HEK293 (cell line): Measurements from ENCODE around the gene ZNF469.

Experiments
- CTCF ChIA-PET: fragments of 350-600 bp; formaldehyde crosslinking; extraction: SDS; loops from one replicate; lab custom pipeline; 2021; ENCODE audit warnings: antibody characterized with exemption; lab: Yijun Ruan, JAX
- POLR2A ChIA-PET: fragments of 300-600 bp; formaldehyde crosslinking; extraction: SDS; loops from one replicate; lab custom pipeline; 2020; ENCODE audit warnings: antibody characterized with exemption, inconsistent platforms; lab: Yijun Ruan, JAX
- H3K27ac ChIP-seq: fragments of 200-500 bp; sonication (Bioruptor generic); 2 replicates; pipeline ENCODE4 v1.5.1; 2014; ENCODE audit warnings: low read depth, low read length, control low read depth, inconsistent platforms; ENCODE audit errors: extremely low read depth
- H3K36me3 ChIP-seq, 2 experiments: fragments of 200-500 bp in 1 of 2; sonication (Bioruptor generic) in 1 of 2; 1 replicate in 1 of 2; 2 replicates in 1 of 2; pipeline ENCODE4 v1.5.1; 2014 to 2017; ENCODE audit warnings: inconsistent platforms in 2 of 2, low read length in 2 of 2; ENCODE audit not compliant: control insufficient read depth in 2 of 2, insufficient read depth in 1 of 2
- H3K4me1 ChIP-seq: fragments of 200-500 bp; sonication (Bioruptor generic); 2 replicates; pipeline ENCODE4 v1.5.1; 2014; ENCODE audit warnings: mild to moderate bottlenecking, low read length, inconsistent platforms; ENCODE audit not compliant: control insufficient read depth, insufficient read depth
- H3K4me3 ChIP-seq: 2 replicates; pipeline ENCODE4 v1.5.1; 2011; ENCODE audit warnings: low read depth, mild to moderate bottlenecking, control low read depth, low read length, moderate library complexity
- H3K9me3 ChIP-seq: fragments of 200-500 bp; sonication (Bioruptor generic); 2 replicates; pipeline ENCODE4 v1.5.1; 2014; ENCODE audit warnings: low read depth, low read length, inconsistent platforms; ENCODE audit not compliant: control insufficient read depth, insufficient read depth
- INSM2 ChIP-seq: fragments of 450-650 bp; formaldehyde crosslinking; IDR thresholded peaks from 2 replicates; pipeline ENCODE4 v1.5.1; 2016; ENCODE audit warnings: missing biosample characterization, missing genetic modification characterization
- PRDM4 ChIP-seq: fragments of 450-650 bp; formaldehyde crosslinking; IDR thresholded peaks from 2 replicates; pipeline ENCODE4 v1.5.1; 2017; ENCODE audit warnings: missing biosample characterization, missing genetic modification characterization
- ZBTB17 ChIP-seq: fragments of 450-650 bp; formaldehyde crosslinking; IDR thresholded peaks from 2 replicates; pipeline ENCODE4 v1.5.1; 2016; ENCODE audit warnings: missing biosample characterization, missing genetic modification characterization
- ZBTB21 ChIP-seq: fragments of 450-650 bp; formaldehyde crosslinking; IDR thresholded peaks from 2 replicates; pipeline ENCODE4 v1.5.1; 2017; ENCODE audit warnings: missing biosample characterization, missing genetic modification characterization
- ZNF133 ChIP-seq: fragments of 450-650 bp; formaldehyde crosslinking; IDR thresholded peaks from 2 replicates; pipeline ENCODE4 v1.5.1; 2016; ENCODE audit warnings: missing biosample characterization, missing genetic modification characterization
- ZNF157 ChIP-seq: fragments of 450-650 bp; formaldehyde crosslinking; IDR thresholded peaks from 2 replicates; pipeline ENCODE4 v1.5.1; 2016; ENCODE audit warnings: missing biosample characterization, missing genetic modification characterization
- ZNF174 ChIP-seq: fragments of 450-650 bp; formaldehyde crosslinking; IDR thresholded peaks from 2 replicates; pipeline ENCODE4 v1.5.0; 2017; ENCODE audit warnings: missing biosample characterization, mild to moderate bottlenecking, missing genetic modification characterization
- ZNF239 ChIP-seq: fragments of 450-650 bp; formaldehyde crosslinking; IDR thresholded peaks from 2 replicates; pipeline ENCODE4 v1.5.1; 2016; ENCODE audit warnings: missing biosample characterization, missing genetic modification characterization
- ZNF341 ChIP-seq: fragments of 450-650 bp; formaldehyde crosslinking; IDR thresholded peaks from 2 replicates; pipeline ENCODE4; 2016; ENCODE audit warnings: low read depth, missing biosample characterization, missing genetic modification characterization
- ZNF350 ChIP-seq: fragments of 450-650 bp; formaldehyde crosslinking; IDR thresholded peaks from 2 replicates; pipeline ENCODE4 v1.5.0; 2017; ENCODE audit warnings: missing biosample characterization, mild to moderate bottlenecking, missing genetic modification characterization
- ZNF362 ChIP-seq: fragments of 450-650 bp; formaldehyde crosslinking; IDR thresholded peaks from 2 replicates; pipeline ENCODE4 v1.5.1; 2016; ENCODE audit warnings: missing biosample characterization, missing genetic modification characterization
- ZNF366 ChIP-seq: fragments of 450-650 bp; formaldehyde crosslinking; conservative IDR thresholded peaks from 2 replicates; pipeline ENCODE4 v1.5.1; 2016; ENCODE audit warnings: missing biosample characterization, missing genetic modification characterization
- ZNF433 ChIP-seq: fragments of 450-650 bp; formaldehyde crosslinking; IDR thresholded peaks from 2 replicates; pipeline ENCODE4 v1.5.1; 2016; ENCODE audit warnings: missing biosample characterization, missing genetic modification characterization, low read depth
- ZNF48 ChIP-seq: fragments of 450-650 bp; formaldehyde crosslinking; IDR thresholded peaks from 2 replicates; pipeline ENCODE4 v1.5.1; 2016; ENCODE audit warnings: missing biosample characterization, missing genetic modification characterization
- ZNF501 ChIP-seq: fragments of 450-650 bp; formaldehyde crosslinking; IDR thresholded peaks from 2 replicates; pipeline ENCODE4 v1.5.1; 2016; ENCODE audit warnings: missing biosample characterization, missing genetic modification characterization
- ZNF514 ChIP-seq: fragments of 450-650 bp; formaldehyde crosslinking; IDR thresholded peaks from 2 replicates; pipeline ENCODE4 v1.5.1; 2016; ENCODE audit warnings: missing biosample characterization, missing genetic modification characterization
- ZNF529 ChIP-seq: fragments of 450-650 bp; formaldehyde crosslinking; IDR thresholded peaks from 2 replicates; pipeline ENCODE4 v1.5.1; 2017; ENCODE audit warnings: missing genetic modification characterization, missing biosample characterization; ENCODE audit not compliant: insufficient replicate concordance
- ZNF561 ChIP-seq: fragments of 450-650 bp; IDR thresholded peaks from 2 replicates; pipeline ENCODE4 v1.5.1; 2018; ENCODE audit warnings: missing biosample characterization, missing genetic modification characterization, borderline replicate concordance
- ZNF701 ChIP-seq: fragments of 450-650 bp; formaldehyde crosslinking; IDR thresholded peaks from 2 replicates; pipeline ENCODE4 v1.5.1; 2016; ENCODE audit warnings: missing biosample characterization, missing genetic modification characterization
- ZNF776 ChIP-seq: fragments of 450-650 bp; formaldehyde crosslinking; IDR thresholded peaks from 2 replicates; pipeline ENCODE4 v1.5.0; 2017; ENCODE audit warnings: missing biosample characterization, missing genetic modification characterization, borderline replicate concordance
- ZNF791 ChIP-seq: fragments of 450-650 bp; formaldehyde crosslinking; IDR thresholded peaks from 2 replicates; pipeline ENCODE4 v1.5.1; 2016; ENCODE audit warnings: missing biosample characterization, missing genetic modification characterization
- ZSCAN5A ChIP-seq: fragments of 450-650 bp; formaldehyde crosslinking; IDR thresholded peaks from 2 replicates; pipeline ENCODE4 v1.5.1; 2016; ENCODE audit warnings: missing biosample characterization, missing genetic modification characterization
- TF ChIP-seq, protein P1 (sequence below): fragments of 450-650 bp; formaldehyde crosslinking; IDR thresholded peaks from 2 replicates; pipeline ENCODE4; 2016; ENCODE audit warnings: missing biosample characterization, missing genetic modification characterization

The ZNF469 gene

DNA sequence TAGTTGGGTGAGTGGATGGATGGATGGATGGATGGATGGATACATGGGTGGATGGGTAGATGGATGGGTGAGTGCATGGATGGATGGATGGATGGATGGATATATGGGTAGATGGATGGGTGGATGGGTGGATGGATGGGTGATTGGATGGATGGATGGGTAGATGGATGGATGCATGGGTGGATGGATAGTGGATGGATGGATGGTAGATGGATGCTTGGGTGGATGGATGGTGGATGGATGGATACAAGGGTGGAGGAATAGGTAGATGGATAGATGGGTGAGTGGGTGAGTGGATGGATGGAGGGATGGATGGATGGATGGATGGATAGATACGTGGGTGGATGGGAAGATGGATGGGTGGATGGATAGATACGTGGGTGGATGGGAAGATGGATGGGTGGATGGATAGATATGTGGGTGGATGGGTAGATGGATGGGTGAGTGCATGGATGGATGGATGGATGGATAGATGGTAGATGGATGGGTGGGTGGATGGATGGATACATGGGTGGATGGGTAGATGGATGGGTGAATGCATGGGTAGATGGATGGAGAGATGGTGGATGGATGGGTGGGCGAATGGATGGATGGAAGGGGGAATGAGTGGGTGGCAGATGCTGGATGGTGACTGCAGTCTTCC is 19.0 kb downstream of the ZNF469 start (continued):
- TF ChIP-seq ZNF366 (tag by site-specific recombination) (peak; percentile 85), ZNF48 (tag by site-specific recombination) (no peak), ZNF174 (no peak), ZNF133 (tag by site-specific recombination) (no peak), ZBTB17 (tag by site-specific recombination) (peak; percentile 88)

- no peak for TF ChIP-seq ZNF701
- no peak for TF ChIP-seq ZBTB21 (tag by site-specific recombination)
- no peak for TF ChIP-seq ZNF341 (tag by site-specific recombination)
- TF ChIP-seq PRDM4 = no peak
- no peak for TF ChIP-seq ZSCAN5A (tag by site-specific recombination)
- TF ChIP-seq ZNF157 = no peak
- TF ChIP-seq ZNF501 (tag by site-specific recombination) = no peak
- no peak for TF ChIP-seq ZNF48 (tag by site-specific recombination)
- no peak for TF ChIP-seq ZNF350
- TF ChIP-seq ZNF514 (tag by site-specific recombination) = no peak
- TF ChIP-seq ZNF433 (tag by site-specific recombination) = no peak
- no peak for TF ChIP-seq ZNF239 (tag by site-specific recombination)
- no peaks in the 10 kb centered on the region for H3K9me3 ChIP-seq
- H3K36me3 ChIP-seq = no peaks in the 10 kb centered on the region
- no peak overlapping the region for H3K27ac ChIP-seq
- H3K4me1 ChIP-seq = no peaks in the 10 kb centered on the region
- ChIA-PET CTCF (no interaction called here), POLR2A (no interaction called here)
- no peak overlapping the region for H3K4me3 ChIP-seq
Observed at GRCh38 chr16:88402551-88403240, 19.9 kb downstream of the ZNF469 start.

- Histone ChIP-seq H3K36me3 (no peaks in the 10 kb centered on the region), H3K4me3 (no peak overlapping the region), H3K4me1 (no peaks in the 10 kb centered on the region), H3K9me3 (no peaks in the 10 kb centered on the region), H3K27ac (no peak overlapping the region)
- POLR2A ChIA-PET = no interaction called here
- CTCF ChIA-PET = no interaction called here
- TF ChIP-seq ZNF776 (tag by site-specific recombination) (no peak), ZNF529 (tag by site-specific recombination) (no peak), ZNF561 (tag by site-specific recombination) (no peak), ZNF501 (tag by site-specific recombination) (no peak), INSM2 (no peak), ZNF791 (tag by site-specific recombination) (no peak), ZNF362 (tag by site-specific recombination) (no peak)
- TF ChIP-seq, protein P1, sequence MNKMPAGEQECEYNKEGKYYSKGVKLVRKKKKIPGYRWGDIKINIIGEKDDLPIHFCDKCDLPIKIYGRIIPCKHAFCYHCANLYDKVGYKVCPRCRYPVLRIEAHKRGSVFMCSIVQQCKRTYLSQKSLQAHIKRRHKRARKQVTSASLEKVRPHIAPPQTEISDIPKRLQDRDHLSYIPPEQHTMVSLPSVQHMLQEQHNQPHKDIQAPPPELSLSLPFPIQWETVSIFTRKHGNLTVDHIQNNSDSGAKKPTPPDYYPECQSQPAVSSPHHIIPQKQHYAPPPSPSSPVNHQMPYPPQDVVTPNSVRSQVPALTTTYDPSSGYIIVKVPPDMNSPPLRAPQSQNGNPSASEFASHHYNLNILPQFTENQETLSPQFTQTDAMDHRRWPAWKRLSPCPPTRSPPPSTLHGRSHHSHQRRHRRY (tag by site-specific recombination) = no peak
Observed at GRCh38 chr16:88403794-88404581, 21.2 kb downstream of the ZNF469 start.
